Psoas muscle (tissue), 8 donors: ENCODE data around the gene FAM3D. TPM values are rescaled to one million over a fixed set of nuclear protein-coding genes. Genes with fewer than 3 reads are reported as not detected.
A peak's percentile ranks its signal among the peaks of the same experiment; 100 is the strongest.

ENCODE experiments used
- ATAC-seq, 4 donors: fragments of 200-7000 bp; cut with Tn5 transposase; one replicate each; pipeline ENCODE4 v1.9.1; 2020; ENCODE audit warnings: moderate library complexity in 3 of 4, mild to moderate bottlenecking in 2 of 4
- DNase-seq, 2 donors: peaks; one replicate each; pipeline ENCODE4 v3.0.0-alpha.2; 2020
- H3K27ac ChIP-seq: fragments of 200-600 bp; one replicate; pipeline ENCODE4 v1.8.0; 2022
- H3K27me3 ChIP-seq, 3 donors: fragments of 200-600 bp in 1 of 3; one replicate each; pipeline versions ENCODE4 v1.6.1 to v1.8.0; 2013 to 2022; ENCODE audit warnings: low read length in 2 of 3, mild to moderate bottlenecking in 2 of 3, moderate library complexity in 1 of 3; ENCODE audit not compliant: insufficient read depth in 3 of 3
- H3K36me3 ChIP-seq, 2 donors: fragments of 200-600 bp in 1 of 2; one replicate each; pipeline versions ENCODE4 v1.6.1 to v1.8.0; 2013 to 2022; ENCODE audit warnings: low read depth in 1 of 2, mild to moderate bottlenecking in 1 of 2, moderate library complexity in 1 of 2; ENCODE audit not compliant: insufficient read depth in 1 of 2
- H3K4me1 ChIP-seq: fragments of 200-600 bp; one replicate; pipeline ENCODE4 v1.8.0; 2022
- H3K4me3 ChIP-seq: fragments of 200-600 bp; one replicate; pipeline ENCODE4 v1.8.0; 2022; ENCODE audit warnings: mild to moderate bottlenecking
- H3K9me3 ChIP-seq: fragments of 200-600 bp; one replicate; pipeline ENCODE4 v1.8.0; 2022
- WGBS, 3 donors: extraction: QIAGEN DNeasy Blood & Tissue Kit; methylation state at CpG; one replicate each; pipeline versions ENCODE4 v1.1.6 to v1.1.7; 2013; 5-methylcytosine and 5-hydroxymethylcytosine counted together
- intact Hi-C, 2 donors: fragments of 100-400 bp; cut with DNase I; formaldehyde crosslinking; loops; one replicate each; pipeline versions ENCODE4 v1.11.0 to v1.14.2; 2022
- polyA plus RNA-seq, 3 donors: library from polyadenylated mRNA; stranded (reverse); fragments of 200-250 nt; gene quantifications; one replicate each; pipeline ENCODE4 v1.2.3, GENCODE V29; 2013
- total RNA-seq, 4 donors: library from RNA; stranded (reverse); fragmentation: NEBNext Ultra II Directional in 2 of 4; extraction: Animal tissue kit (Norgen Biotek cat#: 25700) in 2 of 4; gene quantifications; one replicate each; pipeline versions ENCODE4 v1.2.1 to v1.2.4, GENCODE V29; 2021 to 2023
- TF ChIP-seq, protein P1 (sequence below): fragments of 200-600 bp; IDR thresholded peaks from one replicate; pipeline ENCODE4 v1.8.0; 2022; ENCODE audit warnings: antibody characterized with exemption
- donor health status: healthy with polysubstance abuse.
- donor health status: DM: no; HTN: no; CAD: no; lungs with moderate emphysema.
- donor health status: Bipolar disorder and iron deficiency.
- donor health status: healthy.
- donor health status: DM: yes; HTN: yes; CAD: no.
- donor health status: DM: no; HTN: no; CAD: no.
- donor health status: DM: no; HTN: no; CAD: no.
- donor health status: DM: yes; HTN: yes; CAD: no.

The FAM3D gene
- total and polyA plus RNA-seq, 7 donors, result 0.05 TPM; not detected in 6

DNA sequence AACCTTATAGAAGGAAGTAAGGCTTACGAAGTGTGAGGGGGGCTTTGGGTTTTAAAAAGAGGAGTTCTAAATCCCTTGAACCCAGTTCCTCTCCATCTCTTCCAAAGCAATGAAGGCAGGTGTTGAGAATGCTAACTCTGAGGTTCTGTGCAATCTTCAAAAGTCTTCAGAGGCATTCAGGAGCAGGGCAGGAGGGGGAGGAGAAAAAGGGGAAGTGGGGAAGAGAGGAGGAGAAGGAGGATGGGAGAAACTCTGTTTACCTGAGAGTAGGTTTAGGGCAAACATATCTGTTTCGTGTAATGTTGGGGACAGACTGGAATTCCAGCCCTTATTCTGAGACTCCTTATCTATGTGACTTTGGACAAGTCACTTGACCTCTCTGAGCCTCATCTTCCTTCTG is 36.9 kb downstream of the FAM3D start:
- no peak overlapping the region for H3K4me3 ChIP-seq
- WGBS, 3 donors, result 81 to 89% (median 84%) methylated on average over 2 of the region's 2 CpGs
- H3K4me1 ChIP-seq, result peaks cover 10% of the 10 kb centered on the region
- intact Hi-C loops, result loop anchor here (1.0 kb wide), 1 partner anchor 62 kb away; no protein-coding TSS in a partner anchor
- no peaks in the 10 kb centered on the region for H3K27me3 ChIP-seq
- no peaks in the 10 kb centered on the region for H3K36me3 ChIP-seq
- TF ChIP-seq, protein P1, sequence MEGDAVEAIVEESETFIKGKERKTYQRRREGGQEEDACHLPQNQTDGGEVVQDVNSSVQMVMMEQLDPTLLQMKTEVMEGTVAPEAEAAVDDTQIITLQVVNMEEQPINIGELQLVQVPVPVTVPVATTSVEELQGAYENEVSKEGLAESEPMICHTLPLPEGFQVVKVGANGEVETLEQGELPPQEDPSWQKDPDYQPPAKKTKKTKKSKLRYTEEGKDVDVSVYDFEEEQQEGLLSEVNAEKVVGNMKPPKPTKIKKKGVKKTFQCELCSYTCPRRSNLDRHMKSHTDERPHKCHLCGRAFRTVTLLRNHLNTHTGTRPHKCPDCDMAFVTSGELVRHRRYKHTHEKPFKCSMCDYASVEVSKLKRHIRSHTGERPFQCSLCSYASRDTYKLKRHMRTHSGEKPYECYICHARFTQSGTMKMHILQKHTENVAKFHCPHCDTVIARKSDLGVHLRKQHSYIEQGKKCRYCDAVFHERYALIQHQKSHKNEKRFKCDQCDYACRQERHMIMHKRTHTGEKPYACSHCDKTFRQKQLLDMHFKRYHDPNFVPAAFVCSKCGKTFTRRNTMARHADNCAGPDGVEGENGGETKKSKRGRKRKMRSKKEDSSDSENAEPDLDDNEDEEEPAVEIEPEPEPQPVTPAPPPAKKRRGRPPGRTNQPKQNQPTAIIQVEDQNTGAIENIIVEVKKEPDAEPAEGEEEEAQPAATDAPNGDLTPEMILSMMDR, result no peak
- ATAC-seq, result no peak
- DNase-seq, result no peak
- peak overlapping the region; percentile 30 for H3K27ac ChIP-seq
- no peaks in the 10 kb centered on the region for H3K9me3 ChIP-seq

DNA sequence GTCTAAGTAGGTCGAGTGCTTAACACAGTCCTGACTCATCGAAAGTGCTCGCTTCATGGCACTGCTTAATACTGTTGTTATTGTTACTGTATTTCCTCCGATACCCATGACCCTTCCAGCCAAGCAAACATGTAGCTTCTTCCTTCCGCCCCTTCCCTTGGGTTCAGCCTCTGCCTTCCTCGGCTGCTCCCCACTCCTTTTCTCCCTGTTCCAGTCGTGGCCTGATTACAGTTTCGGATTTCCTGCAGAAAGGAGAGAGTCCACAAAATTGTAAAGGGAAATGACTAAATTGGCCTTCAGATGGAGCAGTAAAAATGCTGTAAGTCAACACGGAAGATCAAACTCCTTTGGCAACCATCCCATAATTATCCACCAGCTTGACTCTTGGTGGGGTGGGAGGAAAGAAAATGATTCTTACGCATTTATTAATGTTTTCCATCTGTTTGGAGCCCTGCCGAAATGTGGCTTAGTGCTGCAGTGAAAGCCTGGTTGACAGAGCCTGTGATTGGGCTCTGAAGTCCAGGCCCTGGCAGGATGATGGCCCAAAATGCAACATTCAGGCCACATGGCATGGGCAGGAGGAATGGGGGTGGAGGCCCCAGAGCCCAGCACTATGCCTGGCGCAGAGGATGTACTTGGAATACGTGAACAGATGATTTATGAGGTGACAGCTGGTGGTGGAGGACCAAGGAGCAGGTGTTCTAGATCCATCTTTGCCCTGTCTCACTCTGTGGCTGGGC is 37.6 kb downstream of the FAM3D start:
- Histone ChIP-seq H3K27me3 (no peaks in the 10 kb centered on the region), H3K4me1 (peaks cover 10% of the 10 kb centered on the region), H3K4me3 (no peak overlapping the region), H3K27ac (peak overlapping the region; percentile 30), H3K9me3 (no peaks in the 10 kb centered on the region), H3K36me3 (no peaks in the 10 kb centered on the region)
- 40 to 47% (median 42%) methylated on average over 13 of the region's 13 CpGs for WGBS, 3 donors
- peak in 1 of 2 donors; percentile 72 for DNase-seq
- intact Hi-C loops, result loop anchor here in 1 of 2 donors (1.0 kb wide), 1 partner anchor 62 kb away; no protein-coding TSS in a partner anchor
- TF ChIP-seq, protein P1, result no peak
- peak in 3 of 4 donors; percentile 30 to 67 (median 34) for ATAC-seq

DNA sequence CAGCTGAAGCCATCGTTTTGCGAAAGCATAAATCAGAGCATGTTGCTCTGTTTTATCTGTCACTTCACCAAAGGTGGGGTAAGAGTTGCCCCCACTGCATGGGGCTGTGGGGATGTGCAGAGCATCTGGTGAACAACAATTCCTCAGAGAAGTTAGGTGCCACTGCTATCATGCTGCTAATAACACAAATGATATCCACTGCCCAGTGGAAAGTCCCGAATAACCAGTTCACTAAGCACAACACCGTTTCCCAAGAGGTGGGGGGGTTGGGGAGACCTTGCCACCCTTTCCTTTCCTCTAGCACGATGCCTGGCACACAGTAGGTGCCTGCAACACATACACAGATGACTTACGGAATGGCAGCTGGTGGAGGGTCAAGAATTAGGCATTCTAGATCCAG is 38.6 kb downstream of the FAM3D start:
- H3K27ac ChIP-seq, result no peak overlapping the region
- WGBS, 3 donors, result 61 to 71% (median 70%) methylated on average over 6 of the region's 6 CpGs
- H3K4me1 ChIP-seq, result peaks cover 10% of the 10 kb centered on the region

DNA sequence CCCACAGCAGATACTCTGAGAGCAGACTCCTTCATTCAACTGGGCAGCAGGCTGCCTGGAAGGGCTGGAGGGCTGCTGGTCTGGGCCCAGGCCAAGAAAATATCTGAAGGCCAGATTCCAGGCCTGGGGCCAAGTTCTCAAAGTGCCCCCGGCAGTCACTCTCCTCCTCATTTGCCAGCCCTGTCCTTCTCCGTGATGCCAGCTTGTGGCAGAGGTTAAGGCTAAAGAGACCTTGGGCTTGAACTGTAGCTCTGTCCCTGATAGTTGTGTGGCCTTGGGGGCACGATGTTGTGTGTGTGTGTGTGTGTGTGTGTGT is 39.0 kb downstream of the FAM3D start:
- intact Hi-C loops, result no loop called here
- no peak overlapping the region for H3K4me3 ChIP-seq

More for the DNA sequence above, 38.6 kb downstream of the FAM3D start:
- ATAC-seq (no peak), DNase-seq (no peak)
- TF ChIP-seq, protein P1, result no peak
- intact Hi-C loops, result no loop called here
- no peak overlapping the region for H3K4me3 ChIP-seq
- no peaks in the 10 kb centered on the region for H3K27me3 ChIP-seq
- no peaks in the 10 kb centered on the region for H3K36me3 ChIP-seq
- H3K9me3 ChIP-seq, result no peaks in the 10 kb centered on the region

More for the DNA sequence above, 39.0 kb downstream of the FAM3D start:
- ATAC-seq, result peak in 3 of 4 donors; percentile 13 to 33 (median 33)
- DNase-seq, result no peak
- no peak overlapping the region for H3K27ac ChIP-seq
- 11 to 20% (median 19%) methylated on average over 3 of the region's 3 CpGs for WGBS, 3 donors
- H3K36me3 ChIP-seq, result no peaks in the 10 kb centered on the region
- peaks cover 10% of the 10 kb centered on the region for H3K4me1 ChIP-seq
- no peaks in the 10 kb centered on the region for H3K9me3 ChIP-seq
- H3K27me3 ChIP-seq, result no peaks in the 10 kb centered on the region
- TF ChIP-seq, protein P1, result no peak
